NCI-H526 (cell line): Measurements from ENCODE around the gene ZNF862.

Experiments
- DNase-seq, 2 experiments: peaks; one replicate each; lab custom pipeline; 2025; lab: John Stamatoyannopoulos, UW

Gene ZNF862

DNA sequence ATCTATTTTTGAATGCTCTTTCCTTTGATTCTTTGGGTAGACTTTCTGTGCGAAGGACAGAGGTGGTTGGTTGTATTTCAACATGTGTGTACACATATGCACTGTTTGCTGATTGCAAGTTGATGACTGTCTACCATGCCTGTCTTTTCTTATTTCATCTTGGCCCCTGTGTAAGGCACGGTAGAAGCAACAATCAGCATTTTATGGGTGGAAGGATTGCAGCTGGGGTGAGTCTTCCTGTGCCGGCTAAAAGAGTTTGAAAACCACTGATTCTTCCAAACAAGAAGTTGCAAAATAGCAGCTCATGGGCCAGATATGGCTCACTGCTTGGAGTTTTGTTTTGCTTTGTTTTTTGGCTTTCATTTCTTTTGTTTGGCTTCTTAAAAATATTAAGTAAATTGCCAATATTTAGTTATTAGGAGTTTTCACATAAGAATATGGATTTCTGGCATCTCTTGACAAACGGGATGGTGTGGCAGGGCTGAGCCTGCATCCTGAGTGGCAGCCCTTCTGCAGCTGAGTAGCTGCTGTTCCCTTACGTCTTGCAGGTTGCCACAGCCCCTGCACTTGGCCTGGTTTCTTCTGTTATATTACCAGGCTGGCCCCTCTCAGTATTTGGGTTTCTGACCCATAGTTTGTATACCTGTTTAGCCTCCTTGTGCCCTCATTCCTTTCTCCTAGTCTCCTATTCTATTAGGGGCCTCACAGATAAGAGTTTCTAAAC is 7.2 kb downstream of the ZNF862 start:
- DNase-seq = no peak

DNA sequence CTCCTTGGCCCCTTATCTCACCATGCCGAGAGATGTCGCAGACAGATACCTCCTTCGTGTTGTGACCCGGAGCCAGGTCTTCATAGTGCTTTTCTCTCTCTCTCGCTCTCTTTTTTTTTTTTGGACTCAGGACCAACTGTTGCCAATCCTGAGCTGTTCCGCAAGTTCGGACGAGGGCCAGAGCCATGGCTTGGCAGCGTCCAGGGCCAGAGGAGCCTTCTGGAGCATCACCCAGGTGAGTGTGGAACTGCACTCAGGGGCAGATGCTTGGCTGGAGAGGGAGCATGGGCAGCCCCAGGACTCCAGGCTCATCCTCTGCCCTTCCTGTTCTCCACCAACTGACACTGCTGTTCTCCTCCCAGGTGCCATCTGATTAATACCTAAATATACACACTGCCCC is 7.8 kb downstream of the ZNF862 start:
- no peak for DNase-seq

DNA sequence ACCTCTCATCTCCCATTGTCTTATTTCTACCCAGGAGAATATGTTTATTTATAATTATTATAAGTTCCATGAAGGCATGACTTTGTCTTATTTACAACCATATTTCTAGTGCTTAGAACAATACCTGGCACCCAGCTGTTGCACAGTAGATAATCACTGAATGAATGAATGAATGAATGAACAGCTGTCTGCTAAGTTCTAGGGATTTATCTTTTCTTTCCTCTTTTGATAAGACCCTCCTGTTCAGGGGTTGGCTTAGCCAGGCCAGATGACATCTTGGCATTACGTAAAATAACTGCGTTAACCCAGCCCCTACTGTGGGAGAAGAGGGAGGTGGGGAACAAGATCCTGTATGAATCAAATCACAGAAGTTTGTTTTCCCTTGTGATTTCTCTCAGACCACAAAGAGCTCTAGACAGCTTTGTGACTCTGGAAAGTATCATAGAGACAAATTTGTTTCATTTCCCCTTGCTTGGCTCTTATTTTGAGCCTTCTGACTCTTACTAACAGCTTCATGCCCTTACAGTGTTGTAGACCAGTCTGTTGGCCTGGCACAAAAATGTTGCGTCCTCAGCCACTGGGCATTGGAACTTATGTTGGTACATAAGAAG is 8.4 kb downstream of the ZNF862 start:
- no peak for DNase-seq

DNA sequence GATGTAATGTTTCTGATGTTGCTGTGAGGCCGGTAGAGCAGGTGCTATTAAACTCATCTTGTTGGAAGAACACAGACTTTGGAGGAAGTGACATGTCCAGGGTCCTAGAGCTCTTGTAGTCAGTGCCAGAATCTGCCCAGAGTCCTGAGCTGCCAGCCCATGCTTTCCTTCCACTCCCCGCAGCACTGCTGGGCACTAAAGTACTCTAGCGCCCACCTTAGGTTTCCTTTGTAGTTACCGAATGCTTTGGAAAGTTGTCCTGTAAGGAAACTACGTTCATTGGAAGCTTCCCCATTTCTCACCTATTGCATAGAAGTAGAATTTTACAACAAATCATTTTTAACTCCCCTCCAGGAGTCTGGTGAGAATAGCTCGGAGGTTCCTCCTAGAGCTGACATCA is 11.0 kb downstream of the ZNF862 start:
- no peak for DNase-seq

DNA sequence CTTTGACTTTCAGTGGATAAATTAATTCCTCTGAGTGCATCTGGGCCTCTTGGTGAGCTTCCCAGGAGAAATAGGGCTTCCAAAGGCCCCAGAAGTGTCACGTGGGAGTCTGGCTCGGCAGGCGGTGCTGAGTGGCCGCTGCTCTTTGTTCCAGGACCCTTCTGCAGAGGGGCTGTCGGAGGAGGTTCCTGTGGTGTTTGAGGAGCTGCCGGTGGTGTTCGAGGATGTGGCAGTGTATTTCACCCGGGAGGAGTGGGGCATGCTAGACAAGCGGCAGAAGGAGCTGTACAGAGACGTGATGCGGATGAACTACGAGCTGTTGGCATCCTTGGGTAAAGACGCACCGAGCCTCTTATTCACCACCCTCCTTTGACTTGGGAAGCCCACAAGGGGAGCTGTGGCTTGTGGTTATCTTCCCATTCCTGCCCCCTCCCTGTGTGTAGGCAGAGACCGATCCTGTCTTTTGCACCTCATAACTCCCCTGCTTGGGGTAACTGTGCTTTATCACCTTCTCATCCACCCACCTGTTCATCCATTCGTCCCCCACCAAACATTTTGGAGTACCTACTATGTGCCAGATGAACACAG is 11.9 kb downstream of the ZNF862 start:
- DNase-seq = no peak

DNA sequence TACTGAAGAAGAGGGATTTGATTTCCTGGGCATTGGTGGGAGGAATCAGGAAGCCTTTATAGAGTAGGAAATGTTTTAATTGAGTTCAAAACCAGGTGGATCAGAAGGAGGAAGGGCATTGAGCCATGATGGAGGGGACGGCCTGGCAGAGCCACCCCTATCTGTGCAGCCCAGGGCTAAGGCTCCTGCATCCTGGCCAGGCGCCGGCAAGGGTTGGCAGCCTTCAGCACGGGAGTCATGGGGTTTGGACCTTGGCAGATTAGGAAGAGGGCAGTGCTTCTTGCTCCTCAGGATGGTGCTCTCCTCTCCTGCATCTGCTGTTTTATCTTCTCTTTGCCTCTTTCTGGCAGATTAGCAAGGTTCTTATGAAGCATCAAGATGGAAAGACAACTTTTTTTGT is 12.5 kb downstream of the ZNF862 start:
- DNase-seq = no peak

DNA sequence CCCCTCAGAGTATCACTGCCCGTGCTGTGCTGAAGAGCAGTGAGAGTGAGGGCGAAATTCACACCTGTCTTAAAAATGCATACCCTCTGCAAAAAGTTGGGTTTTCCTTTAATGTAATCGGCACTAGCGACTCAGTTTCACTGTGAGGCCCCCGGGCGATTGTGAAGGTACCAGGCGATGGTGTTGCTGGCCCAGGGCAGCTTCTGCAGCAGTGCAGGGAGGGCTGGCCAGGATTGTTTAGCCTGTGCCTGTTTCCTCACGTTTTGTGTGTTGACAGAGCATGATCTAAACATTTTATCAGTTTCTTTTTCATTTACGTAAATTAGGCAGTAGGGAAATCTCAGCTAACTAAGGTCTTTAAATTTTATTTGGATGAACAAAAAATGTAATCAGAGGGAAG is 13.3 kb downstream of the ZNF862 start:
- no peak for DNase-seq

DNA sequence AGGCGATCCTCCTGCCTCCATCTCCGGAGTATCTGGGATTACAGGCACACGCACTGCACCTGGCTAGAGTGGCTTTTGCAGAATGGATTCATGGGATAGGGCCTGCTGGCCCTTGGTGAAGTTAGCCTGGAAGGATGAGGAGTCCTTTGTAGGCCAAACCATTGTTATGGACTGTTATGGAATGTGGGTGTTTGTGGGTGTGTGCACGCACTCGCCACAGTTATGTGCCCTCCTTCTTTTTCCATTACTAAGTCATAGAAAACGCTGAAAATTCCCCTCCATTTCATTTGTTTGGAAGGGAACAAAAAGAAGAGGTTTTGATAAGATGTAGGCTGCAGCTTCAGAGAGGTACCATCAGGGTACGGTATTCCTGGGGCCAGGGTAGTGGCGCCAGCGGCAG is 15.0 kb downstream of the ZNF862 start:
- no peak for DNase-seq

DNA sequence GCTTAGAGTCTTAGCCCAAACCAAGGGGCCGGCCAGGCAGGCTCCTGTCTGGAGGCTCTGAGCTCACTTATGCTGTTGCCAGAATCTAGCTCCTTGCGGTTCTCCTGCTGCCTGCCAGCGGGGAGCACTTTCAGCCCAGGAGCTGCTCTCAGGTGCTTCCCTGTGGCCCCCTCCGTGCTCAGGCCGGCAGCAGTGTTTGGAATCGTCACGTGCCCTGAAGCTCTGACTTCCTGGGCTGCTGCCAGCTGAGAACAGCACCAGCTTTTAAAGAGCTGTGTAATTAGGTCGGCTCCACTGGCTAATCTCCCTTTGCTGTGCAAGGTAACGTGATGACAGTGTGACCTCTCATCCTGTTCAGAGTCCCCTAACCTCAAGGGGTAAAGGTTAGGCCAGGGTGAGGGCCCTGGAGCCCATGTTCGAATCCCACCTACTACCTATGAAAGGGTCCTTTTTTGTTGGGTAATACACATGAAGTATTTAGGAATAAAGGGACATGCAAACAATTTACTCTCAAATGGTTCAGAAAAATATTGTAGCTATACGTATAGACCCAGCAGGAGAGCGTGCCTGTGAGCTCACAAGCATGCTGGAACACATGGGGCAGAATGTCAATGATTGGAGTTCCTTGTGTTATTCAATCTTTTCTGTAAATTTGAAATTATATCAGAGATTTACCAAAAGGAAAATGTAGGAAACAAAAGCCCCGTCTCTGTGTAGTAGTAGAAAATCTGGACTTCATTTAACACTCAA is 16.6 kb downstream of the ZNF862 start:
- DNase-seq = peak; percentile 36 to 80

DNA sequence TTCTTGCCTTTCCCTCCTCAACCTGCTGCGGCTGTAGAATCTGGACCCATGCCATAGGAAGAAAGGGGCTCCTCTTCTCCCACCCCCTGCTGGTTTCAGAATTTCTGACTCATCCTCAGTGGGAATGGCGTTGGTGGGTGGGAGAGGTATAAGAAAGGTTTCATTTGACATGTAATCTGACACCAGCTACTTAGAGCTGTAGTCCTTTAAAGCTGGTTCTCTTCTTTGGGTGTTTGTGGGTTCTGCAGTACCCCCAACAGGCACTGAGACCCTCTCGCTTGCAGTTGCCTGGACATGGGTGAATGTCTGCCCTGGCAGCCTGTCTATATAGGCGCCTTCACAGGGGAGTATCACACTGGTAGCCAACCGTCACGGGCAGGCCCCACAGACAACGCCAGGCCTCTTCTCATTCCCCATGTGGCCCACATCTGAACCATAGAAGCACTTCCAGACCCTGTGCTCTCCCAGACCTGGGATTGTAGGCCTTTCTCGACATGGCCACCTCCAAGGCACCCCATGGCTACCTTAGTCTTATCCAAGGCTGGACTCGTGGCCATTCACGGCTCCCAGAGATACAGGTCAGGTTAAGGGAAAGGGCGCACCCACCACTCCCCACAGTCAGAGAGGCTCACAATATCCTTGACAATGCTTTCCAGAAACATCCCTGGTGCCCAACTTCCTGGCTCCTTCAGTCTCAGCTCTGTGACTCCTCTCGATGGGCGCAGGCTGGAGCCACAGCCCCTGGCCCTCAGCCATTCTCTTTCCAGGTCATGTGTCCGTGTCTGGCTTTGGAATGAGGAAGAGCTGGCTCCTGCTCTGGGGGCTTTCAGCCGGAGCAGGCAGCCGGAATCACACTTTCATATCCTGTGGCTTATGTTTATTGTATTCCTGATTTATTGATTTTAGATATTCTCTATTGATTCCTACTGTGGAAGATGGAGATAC is 17.5 kb downstream of the ZNF862 start:
- no peak for DNase-seq

DNA sequence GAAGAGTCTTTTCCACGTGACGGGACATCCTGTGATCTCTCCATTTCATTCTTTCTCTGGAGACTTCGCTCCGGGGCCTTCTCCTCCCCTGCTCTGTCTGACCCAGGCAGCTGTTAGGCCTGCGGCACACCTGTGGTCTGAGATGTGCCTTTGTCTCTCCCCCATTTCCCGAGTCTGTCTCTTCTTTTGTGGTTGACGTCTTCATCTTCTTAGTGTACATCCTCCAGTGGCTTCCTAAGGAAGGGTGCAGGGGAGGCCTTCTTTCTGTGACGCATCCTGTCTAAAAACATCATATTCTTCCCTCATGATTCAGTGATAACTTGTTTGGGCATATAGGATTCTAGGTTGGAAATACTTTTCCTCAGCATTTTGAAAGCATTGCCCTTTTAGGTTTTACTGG is 18.4 kb downstream of the ZNF862 start:
- DNase-seq = no peak

DNA sequence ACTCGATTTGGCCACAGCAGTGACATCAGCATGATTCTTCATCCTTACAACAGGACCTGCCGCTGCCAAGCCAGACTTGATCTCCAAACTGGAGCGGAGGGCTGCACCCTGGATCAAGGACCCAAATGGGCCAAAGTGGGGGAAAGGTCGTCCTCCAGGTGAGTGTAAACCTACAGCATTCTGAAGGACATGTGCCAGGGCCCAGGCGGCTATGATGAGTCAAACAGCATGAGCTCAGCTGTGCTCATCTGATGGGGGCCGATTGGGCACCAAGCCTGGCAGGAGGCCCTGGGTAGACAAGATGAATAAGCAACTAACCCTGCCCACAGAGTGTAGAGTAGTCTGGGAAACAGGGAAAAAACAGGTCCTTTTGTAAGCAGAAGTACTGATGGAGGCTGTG is 21.2 kb downstream of the ZNF862 start:
- DNase-seq = no peak

DNA sequence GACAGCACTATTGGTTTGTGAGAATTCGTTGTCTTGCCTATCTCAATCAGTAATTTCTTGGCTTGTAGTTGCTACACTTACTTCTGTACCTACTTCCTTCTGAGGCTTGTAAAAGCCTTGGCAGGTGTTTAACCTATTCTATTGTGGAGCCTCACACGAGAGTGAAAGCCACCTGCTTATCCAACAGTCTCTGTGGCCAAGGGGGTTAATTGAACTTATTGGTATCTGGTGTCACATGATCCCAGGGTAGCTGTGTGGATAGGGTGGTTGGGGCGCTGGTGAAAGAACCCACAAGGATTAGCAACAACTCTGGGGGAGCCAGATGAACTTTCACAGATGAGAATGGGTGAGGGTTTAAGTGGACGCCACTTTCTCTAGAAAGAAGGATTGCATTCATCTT is 21.7 kb downstream of the ZNF862 start:
- no peak for DNase-seq

DNA sequence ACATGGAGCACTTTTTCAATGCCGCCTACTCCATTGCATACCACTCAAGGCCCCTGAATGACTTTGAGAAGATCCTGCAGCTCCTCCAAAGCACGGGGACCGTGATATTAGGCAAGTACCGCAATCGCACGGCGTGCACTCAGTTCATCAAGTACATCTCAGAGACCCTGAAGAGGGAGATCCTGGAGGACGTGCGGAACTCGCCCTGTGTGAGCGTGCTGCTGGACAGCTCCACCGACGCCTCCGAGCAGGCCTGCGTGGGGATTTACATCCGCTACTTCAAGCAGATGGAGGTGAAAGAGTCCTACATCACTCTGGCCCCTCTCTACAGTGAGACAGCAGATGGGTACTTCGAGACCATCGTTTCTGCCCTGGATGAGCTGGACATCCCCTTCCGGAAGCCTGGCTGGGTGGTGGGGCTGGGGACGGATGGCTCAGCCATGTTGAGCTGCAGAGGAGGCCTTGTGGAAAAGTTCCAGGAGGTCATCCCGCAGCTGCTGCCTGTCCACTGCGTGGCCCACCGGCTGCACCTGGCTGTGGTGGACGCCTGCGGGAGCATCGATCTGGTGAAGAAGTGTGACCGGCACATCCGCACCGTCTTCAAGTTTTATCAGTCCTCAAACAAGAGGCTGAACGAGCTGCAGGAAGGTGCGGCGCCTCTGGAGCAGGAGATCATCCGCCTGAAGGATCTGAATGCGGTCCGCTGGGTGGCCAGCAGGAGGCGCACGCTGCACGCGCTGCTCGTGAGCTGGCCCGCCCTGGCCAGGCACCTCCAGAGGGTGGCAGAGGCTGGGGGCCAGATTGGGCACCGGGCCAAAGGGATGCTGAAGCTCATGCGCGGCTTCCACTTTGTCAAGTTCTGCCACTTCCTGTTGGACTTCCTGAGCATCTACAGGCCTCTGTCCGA is 22.9 kb downstream of the ZNF862 start:
- peak in 1 of 2 experiments; percentile 25 for DNase-seq

DNA sequence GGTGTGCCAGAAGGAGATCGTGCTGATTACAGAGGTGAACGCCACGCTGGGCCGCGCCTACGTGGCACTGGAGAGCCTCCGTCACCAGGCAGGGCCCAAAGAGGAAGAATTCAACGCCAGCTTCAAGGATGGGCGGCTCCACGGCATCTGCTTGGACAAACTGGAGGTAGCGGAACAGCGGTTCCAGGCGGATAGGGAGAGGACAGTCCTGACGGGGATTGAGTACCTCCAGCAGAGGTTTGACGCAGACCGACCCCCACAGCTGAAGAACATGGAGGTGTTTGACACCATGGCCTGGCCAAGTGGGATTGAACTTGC is 23.5 kb downstream of the ZNF862 start:
- no peak for DNase-seq

DNA sequence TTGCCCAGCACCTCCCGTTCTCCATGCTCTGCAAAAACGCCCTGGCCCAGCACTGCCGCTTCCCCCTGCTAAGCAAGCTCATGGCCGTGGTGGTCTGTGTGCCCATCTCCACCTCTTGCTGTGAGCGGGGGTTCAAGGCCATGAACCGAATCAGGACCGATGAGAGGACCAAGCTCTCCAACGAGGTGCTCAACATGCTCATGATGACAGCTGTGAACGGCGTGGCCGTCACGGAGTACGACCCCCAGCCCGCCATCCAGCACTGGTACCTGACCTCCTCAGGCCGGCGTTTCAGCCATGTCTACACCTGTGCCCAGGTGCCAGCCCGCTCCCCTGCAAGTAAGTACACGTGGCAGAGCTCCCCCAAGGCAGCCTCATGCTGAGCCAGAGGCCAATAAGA is 24.0 kb downstream of the ZNF862 start:
- DNase-seq = no peak

DNA sequence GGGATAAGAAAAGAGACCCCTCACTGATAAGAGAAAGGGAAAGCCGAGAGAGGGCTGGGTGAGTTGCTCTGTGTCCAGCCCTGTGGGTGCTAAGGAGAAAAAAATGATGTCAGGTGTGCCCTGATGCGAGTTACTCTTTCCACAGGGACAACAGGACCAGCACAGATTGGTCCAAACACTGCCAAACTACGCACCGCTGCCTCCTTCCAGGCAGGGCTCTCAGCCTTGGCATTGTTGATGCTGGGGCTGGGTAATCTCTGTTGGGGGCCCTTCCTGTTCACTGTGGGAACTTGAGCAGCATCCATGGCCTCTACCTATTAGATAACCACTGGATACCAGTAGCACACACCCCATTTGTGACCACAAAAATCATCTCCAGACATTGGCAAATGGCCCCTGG is 25.3 kb downstream of the ZNF862 start:
- no peak for DNase-seq

DNA sequence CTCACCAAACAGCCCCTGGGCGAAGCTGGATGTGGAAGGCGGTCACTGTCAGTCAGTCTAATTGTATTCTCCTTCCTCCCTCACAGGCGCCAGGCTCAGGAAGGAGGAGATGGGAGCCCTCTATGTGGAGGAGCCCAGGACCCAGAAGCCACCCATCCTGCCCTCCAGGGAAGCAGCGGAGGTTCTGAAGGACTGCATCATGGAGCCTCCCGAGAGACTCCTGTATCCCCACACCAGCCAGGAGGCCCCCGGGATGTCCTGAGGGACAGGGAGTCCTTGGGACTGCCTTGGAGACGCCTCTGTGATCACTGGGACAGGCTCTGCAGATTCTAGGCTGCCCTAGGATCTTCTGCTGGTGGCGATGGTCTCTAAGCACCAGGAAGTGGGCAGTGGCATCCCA is 25.8 kb downstream of the ZNF862 start:
- no peak for DNase-seq

DNA sequence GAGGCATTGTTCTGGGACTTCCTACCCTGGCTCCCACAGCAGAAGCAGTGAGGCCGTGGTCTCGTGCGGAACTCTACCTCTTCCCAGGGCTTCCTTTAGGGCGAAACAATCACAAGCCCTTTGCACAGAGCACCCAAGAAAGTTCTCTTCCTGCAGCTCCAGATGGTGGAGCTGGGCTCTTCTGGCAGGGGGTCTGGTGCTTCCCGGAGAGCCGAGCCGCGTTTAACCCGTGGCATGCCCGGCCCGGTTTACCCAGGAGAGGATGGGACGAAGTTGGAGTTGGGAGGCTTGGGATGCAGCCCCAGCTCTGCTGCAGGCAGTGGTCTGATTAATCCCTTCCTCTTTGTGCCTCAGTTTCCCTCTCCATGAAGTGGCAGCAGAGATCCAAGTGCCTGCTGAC is 26.6 kb downstream of the ZNF862 start:
- DNase-seq = no peak

DNA sequence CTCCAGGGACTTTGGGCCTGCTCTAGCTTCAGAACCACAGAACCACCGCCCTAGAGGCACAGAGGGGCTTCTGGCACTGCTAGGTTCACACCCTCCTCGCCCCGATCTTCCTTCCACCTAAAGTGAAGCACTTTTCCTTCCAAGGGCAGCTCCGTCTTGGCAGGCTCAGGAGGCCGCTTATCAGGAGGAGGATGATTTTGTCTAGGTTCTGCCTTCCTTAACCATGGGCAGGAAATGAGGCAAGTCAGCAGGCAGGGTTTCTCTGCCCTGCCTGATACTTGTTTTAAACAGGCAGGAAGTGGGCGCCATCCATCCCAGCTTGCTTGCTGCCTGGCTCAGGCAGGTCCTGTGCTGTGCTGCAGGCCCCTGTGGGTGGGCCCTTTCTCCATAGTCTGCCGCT is 27.3 kb downstream of the ZNF862 start:
- DNase-seq = no peak
